Fibroblast of the aortic adventitia (primary cell): ENCODE results near the gene CCDC200. TPM values are rescaled to one million over a fixed set of nuclear protein-coding genes. Genes with fewer than 3 reads are reported as not detected.
"Not testable (repeated sequence)": the region's sequence is repeated elsewhere in the genome, so short reads cannot be mapped to it uniquely, and the experiment has no call there.

Experiments
- DNase-seq: peaks from one replicate; pipeline ENCODE4 v3.0.0-alpha.2; 2010; ENCODE audit warnings: low read depth
- H3K4me3 ChIP-seq: 2 replicates; pipeline ENCODE4 v1.5.1; 2011; ENCODE audit warnings: low read depth, mild to moderate bottlenecking, control low read depth, low read length, moderate library complexity
- CTCF ChIP-seq: IDR thresholded peaks from 2 replicates; pipeline ENCODE4 v1.5.1; 2011; ENCODE audit warnings: mild to moderate bottlenecking, low read length, control low read depth, inconsistent platforms; ENCODE audit not compliant: insufficient read depth
- total RNA-seq: library from RNA; depleted of rRNA; stranded (reverse); fragments of >200 nt; gene quantifications from 2 replicates; pipeline ENCODE4 v1.2.3, GENCODE V29; 2012; ENCODE audit warnings: low replicate concordance

CCDC200 gene
- total RNA-seq = not detected in 2 replicates

DNA sequence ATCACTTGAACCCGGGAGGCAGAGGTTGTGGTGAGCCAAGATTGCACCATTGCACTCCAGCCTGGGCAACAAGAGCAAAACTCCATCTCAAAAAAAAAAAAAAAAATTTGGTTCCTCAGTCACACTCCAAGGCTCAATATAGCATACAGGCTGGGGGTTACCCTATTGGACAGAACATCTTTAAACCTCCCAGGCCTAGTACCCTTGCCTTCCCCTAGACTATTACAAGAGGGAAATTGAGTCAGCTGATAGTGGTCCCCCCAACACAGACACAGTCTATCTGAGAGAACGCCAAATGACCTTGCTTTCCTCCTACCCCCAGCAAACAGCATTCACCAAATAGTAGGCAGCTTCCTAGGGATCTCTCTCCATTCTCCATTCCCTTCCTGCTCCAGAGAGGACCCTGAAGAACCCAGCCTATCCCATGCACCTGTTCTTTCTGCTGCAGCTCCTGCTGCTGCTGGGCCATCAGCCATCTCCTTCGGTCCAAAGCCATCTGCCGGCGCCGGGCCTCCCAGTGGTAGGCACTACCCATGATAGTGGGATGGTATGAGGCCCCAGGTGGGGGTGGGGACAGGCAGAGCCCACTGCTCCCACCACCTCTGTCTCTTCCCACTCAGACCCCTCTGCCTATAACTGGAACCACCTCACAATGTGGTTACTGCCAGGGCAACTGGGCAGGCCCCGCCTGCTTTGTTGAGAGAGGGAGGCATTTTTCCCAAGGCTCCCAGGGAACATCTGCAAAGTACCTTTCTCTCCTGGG, at the start of gene CCDC200:
TSS of gene CCDC200 (minus strand) at position 604 of the 763 bp plus-strand sequence. CDS start at position 535, 69 bp downstream.
- not testable (repeated sequence) for DNase-seq, H3K4me3 ChIP-seq

GRCh38 chr17:43272914-43273313, 44.5 kb upstream of the CCDC200 start:
- DNase-seq, H3K4me3 ChIP-seq: not testable (repeated sequence)

DNA sequence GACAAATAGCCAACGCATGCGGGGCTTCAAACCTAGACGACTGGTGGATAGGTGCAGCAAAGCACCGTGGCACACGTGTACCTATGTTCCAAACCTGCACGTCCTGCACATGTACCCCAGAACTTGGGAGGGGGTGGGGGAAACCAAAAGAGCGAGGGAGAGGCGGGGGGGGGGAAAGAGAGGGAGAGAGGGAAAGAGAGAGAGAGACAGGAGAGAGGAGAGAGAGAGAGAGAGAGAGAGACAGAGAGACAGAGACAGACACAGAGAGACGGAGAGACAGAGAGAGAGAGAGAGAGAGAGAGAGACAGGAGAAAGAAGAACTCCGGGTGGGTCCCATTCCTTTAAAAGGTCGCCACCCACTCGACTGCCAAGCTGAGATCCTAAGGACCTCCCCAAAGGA, 44.1 kb upstream of the CCDC200 start:
- DNase-seq, H3K4me3 ChIP-seq: not testable (repeated sequence)

DNA sequence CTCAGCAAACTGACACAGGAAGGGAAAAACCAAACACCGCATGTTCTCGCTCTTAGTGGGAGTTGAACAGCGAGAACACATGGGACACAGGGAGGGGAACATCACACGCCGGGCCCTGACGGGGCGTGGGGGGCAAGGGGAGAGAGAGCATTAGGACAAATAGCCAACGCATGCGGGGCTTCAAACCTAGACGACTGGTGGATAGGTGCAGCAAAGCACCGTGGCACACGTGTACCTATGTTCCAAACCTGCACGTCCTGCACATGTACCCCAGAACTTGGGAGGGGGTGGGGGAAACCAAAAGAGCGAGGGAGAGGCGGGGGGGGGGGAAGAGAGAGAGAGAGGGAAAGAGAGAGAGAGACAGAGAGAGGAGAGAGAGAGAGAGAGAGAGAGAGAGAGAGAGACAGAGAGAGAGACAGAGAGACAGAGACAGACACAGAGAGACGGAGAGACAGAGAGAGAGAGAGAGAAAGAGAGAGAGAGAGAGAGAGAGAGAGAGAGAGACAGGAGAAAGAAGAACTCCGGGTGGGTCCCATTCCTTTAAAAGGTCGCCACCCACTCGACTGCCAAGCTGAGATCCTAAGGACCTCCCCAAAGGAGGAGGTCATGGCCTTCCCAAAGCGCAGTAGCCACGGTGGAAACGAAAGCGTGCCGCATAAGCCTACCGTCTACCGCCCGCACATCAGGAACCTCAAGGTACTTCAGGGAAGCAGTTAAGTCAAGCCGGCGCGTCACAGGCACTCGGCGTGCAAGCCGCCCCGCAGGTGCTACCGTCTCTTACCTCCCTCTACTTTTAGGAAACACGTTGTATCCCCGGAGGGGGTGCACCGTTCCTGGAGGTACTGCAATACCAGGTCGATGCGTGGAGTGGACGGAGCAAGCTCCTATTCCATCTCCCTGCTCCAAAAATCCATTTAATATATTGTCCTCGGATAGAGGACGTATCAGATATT, 42.4 kb upstream of the CCDC200 start:
- H3K4me3 ChIP-seq, DNase-seq: not testable (repeated sequence)

DNA sequence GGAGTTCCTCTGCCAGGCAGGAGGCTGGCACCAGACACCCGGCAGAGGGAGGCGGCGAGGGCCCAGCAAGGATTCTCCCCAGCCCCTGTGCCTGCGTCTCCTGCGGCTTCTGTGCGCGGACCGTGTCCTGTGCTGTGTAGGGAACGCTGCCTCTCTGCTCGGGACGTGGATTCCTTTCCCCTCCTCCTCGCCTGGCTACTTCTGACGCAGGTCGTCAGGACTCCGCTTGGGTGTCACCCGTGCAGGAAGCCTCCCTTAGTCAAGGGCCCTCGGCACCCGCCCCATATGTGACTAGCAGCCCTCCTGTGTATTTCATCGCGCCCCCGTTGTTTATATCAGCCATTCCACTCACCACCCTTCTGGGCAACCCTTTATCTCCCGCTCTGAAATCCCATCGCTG, 18.0 kb upstream of the CCDC200 start:
- H3K4me3 ChIP-seq = not testable (repeated sequence)

GRCh38 chr17:43240596-43241352, 12.4 kb upstream of the CCDC200 start:
- DNase-seq, H3K4me3 ChIP-seq: not testable (repeated sequence)

More for the DNA sequence above, 18.0 kb upstream of the CCDC200 start:
- DNase-seq = not testable (repeated sequence)

DNA sequence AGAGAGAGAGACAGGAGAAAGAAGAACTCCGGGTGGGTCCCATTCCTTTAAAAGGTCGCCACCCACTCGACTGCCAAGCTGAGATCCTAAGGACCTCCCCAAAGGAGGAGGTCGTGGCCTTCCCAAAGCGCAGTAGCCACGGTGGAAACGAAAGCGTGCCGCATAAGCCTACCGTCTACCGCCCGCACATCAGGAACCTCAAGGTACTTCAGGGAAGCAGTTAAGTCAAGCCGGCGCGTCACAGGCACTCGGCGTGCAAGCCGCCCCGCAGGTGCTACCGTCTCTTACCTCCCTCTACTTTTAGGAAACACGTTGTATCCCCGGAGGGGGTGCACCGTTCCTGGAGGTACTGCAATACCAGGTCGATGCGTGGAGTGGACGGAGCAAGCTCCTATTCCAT, 11.2 kb upstream of the CCDC200 start:
- DNase-seq = not testable (repeated sequence)

DNA sequence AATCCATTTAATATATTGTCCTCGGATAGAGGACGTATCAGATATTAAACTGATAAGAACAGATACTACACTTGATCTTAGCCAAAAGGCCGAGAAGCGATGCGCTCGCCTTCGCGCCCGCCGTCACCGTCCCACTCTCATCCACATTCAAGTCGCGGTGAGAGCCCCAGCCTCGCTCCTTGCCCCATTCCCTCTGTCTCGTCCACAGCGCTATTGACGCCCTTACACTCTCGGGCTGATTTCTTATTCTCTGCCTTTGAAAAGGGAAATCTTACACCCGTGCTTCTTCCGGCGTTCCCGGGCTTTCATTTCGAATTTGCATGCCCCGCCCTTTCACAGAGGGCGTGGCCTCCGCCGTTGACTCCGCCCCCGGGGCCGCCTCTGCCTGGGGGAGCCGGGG, 5.5 kb upstream of the CCDC200 start, which contains the start of gene RNU2-1:
TSS of gene RNU2-1 (minus strand) at position 101 of the 400 bp plus-strand sequence.
- not testable (repeated sequence) for H3K4me3 ChIP-seq, DNase-seq

More for the DNA sequence above, 11.2 kb upstream of the CCDC200 start:
- not testable (repeated sequence) for H3K4me3 ChIP-seq

- H3K4me3 ChIP-seq, DNase-seq: not testable (repeated sequence)
Measured at GRCh38 chr17:43233263-43233662, 4.8 kb upstream of the CCDC200 start.

- DNase-seq = not testable (repeated sequence)
Measured at GRCh38 chr17:43232021-43232699, 3.7 kb upstream of the CCDC200 start.

DNA sequence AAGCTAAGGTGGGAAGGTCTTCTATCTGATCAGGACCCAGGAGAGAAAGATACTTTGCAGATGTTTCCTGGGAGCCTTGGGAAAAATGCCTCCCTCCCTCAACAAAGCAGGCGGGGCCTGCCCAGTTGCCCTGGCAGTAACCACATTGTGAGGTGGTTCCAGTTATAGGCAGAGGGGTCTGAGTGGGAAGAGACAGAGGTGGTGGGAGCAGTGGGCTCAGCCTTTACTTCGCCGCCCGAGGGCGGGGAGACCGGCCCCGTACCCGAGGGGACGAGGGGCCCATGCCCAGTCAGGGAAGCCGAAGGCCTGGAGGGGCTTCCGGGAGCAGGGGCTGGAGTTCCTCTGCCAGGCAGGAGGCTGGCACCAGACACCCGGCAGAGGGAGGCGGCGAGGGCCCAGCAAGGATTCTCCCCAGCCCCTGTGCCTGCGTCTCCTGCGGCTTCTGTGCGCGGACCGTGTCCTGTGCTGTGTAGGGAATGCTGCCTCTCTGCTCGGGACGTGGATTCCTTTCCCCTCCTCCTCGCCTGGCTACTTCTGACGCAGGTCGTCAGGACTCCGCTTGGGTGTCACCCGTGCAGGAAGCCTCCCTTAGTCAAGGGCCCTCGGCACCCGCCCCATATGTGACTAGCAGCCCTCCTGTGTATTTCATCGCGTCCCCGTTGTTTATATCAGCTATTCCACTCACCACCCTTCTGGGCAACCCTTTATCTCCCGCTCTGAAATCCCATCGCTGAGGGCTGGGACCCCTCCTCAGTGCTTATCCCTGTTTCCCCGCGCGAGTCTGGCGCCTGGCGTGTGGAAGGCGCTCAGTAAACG, 3.0 kb upstream of the CCDC200 start:
- not testable (repeated sequence) for DNase-seq, H3K4me3 ChIP-seq

More at GRCh38 chr17:43232021-43232699, 3.7 kb upstream of the CCDC200 start:
- not testable (repeated sequence) for H3K4me3 ChIP-seq

GRCh38 chr17:43226393-43226792, 2.0 kb downstream of the CCDC200 start:
- H3K4me3 ChIP-seq = no peak overlapping the region
- DNase-seq = no peak
- TF ChIP-seq CTCF = no peak
